Heart left ventricle (tissue), 13 donors: ENCODE measurements around the gene XKR7.

ENCODE experiments used
- POLR2A ChIP-seq, 2 donors: fragments of 450-650 bp; IDR thresholded peaks; one replicate each; pipeline ENCODE4 v1.6.1; 2017; ENCODE audit warnings: antibody characterized with exemption in 2 of 2, mild to moderate bottlenecking in 2 of 2, moderate library complexity in 2 of 2
- TF ChIP-seq, protein P1 (sequence below), 12 donors: fragments of 200-600 bp; sonication (generic) in 4 of 12; IDR thresholded peaks; one replicate each; pipeline versions ENCODE4 v1.5.0 to v1.8.0; 2018 to 2022; ENCODE audit warnings: antibody characterized with exemption in 12 of 12, mild to moderate bottlenecking in 5 of 12
- donor health status: ischemic (EF 13 %, LVEDD 7.1; RV severe dilation, severe dysfunction).
- donor health status: DM: no; HTN: yes; CAD: no.
- donor health status: DM: no; HTN: no; CAD: no.
- donor health status: ischemic (EF 25% LVEDD 6.9; RV normal size, moderate dysfunction).
- donor health status: ischemic (EF 25% LVEDD 5.7; RV mildly dilated, moderate dysfunction).
- donor health status: ischemic (EF 35%, LVEDD 5.7; RV mildly dilated, moderate dysfunction).
- donor health status: nonischemic (EF 11% LVEDD 7.7; RV severe dilation, severe dysfunction).
- donor health status: DM: yes; HTN: yes; CAD: no.
- donor health status: PGD.
- donor health status: ischemic (EF 29% LVEDD 5.4; RV normal size, mild dysfunction).
- donor health status: nonischemic (EF 23%, LVEDD 6.1; RV moderate dilation, normal function).

DNA sequence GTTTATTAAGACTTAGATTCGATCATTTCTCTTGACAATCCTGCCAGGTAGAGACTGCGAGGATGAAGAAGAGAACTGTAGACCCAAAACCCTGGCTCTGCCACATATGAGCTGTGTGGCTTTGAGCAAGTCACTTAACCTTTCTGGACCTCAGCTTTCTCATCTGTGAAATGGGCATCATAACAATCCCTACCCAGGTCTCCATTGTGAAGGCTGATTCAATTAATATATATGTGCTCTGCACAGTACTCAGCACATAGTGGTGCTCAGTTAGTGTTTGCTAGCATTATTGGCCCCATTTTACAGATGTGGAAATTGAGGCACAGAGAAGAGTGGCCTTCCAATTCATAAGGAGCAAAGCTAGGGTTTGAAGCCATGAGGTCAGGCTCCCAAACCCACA, 7.9 kb downstream of the XKR7 start:
- TF ChIP-seq POLR2A (IDR thresholded peaks at IDR 0.05), result no peak
- TF ChIP-seq, protein P1, sequence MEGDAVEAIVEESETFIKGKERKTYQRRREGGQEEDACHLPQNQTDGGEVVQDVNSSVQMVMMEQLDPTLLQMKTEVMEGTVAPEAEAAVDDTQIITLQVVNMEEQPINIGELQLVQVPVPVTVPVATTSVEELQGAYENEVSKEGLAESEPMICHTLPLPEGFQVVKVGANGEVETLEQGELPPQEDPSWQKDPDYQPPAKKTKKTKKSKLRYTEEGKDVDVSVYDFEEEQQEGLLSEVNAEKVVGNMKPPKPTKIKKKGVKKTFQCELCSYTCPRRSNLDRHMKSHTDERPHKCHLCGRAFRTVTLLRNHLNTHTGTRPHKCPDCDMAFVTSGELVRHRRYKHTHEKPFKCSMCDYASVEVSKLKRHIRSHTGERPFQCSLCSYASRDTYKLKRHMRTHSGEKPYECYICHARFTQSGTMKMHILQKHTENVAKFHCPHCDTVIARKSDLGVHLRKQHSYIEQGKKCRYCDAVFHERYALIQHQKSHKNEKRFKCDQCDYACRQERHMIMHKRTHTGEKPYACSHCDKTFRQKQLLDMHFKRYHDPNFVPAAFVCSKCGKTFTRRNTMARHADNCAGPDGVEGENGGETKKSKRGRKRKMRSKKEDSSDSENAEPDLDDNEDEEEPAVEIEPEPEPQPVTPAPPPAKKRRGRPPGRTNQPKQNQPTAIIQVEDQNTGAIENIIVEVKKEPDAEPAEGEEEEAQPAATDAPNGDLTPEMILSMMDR (IDR thresholded peaks at IDR 0.05), result no peak
